Heart left ventricle (tissue), 16 donors: Measurements from ENCODE around the gene TRIP13. TPM values are rescaled to one million over a fixed set of nuclear protein-coding genes. Genes with fewer than 3 reads are reported as not detected.

Source experiments
- ATAC-seq, 4 donors: fragments of 200-7000 bp; cut with Tn5 transposase; one replicate each; pipeline ENCODE4 v1.9.1; 2020 to 2022; ENCODE audit warnings: moderate library complexity in 4 of 4, mild to moderate bottlenecking in 3 of 4, moderate number of reproducible peaks in 1 of 4
- DNase-seq, 5 donors: peaks; one replicate each; pipeline ENCODE4 v3.0.0-alpha.2; 2020
- H3K27ac ChIP-seq, 12 donors: fragments of 200-600 bp; sonication (generic) in 4 of 12; one replicate each; pipeline versions ENCODE4 v1.5.0 to v1.8.0; 2016 to 2022; ENCODE audit warnings: mild to moderate bottlenecking in 2 of 12
- H3K27me3 ChIP-seq, 9 donors: fragments of 200-600 bp; sonication (generic) in 2 of 9; one replicate each; pipeline versions ENCODE4 v1.5.1 to v1.8.0; 2016 to 2022; ENCODE audit warnings: mild to moderate bottlenecking in 3 of 9
- H3K36me3 ChIP-seq, 9 donors: fragments of 200-600 bp; sonication (generic) in 2 of 9; one replicate each; pipeline versions ENCODE4 v1.5.0 to v1.8.0; 2018 to 2022; ENCODE audit warnings: mild to moderate bottlenecking in 2 of 9
- H3K4me1 ChIP-seq, 12 donors: fragments of 200-600 bp; sonication (generic) in 4 of 12; one replicate each; pipeline versions ENCODE4 v1.5.0 to v1.8.0; 2016 to 2022; ENCODE audit warnings: mild to moderate bottlenecking in 3 of 12
- H3K4me3 ChIP-seq, 12 donors: fragments of 200-600 bp; sonication (generic) in 4 of 12; one replicate each; pipeline versions ENCODE4 v1.5.0 to v1.8.0; 2017 to 2022; ENCODE audit warnings: mild to moderate bottlenecking in 9 of 12, moderate library complexity in 4 of 12
- H3K9me3 ChIP-seq, 12 donors: fragments of 200-600 bp; sonication (generic) in 4 of 12; one replicate each; pipeline versions ENCODE4 v1.5.0 to v1.8.0; 2016 to 2022; ENCODE audit warnings: mild to moderate bottlenecking in 1 of 12
- POLR2A ChIP-seq, 2 donors: fragments of 450-650 bp; IDR thresholded peaks; one replicate each; pipeline ENCODE4 v1.6.1; 2017; ENCODE audit warnings: antibody characterized with exemption in 2 of 2, mild to moderate bottlenecking in 2 of 2, moderate library complexity in 2 of 2
- WGBS, 4 donors: extraction: QIAGEN DNeasy Blood & Tissue Kit in 2 of 4; methylation state at CpG; one replicate each; pipeline versions ENCODE4 v1.1.5 to v1.1.7; 2013 to 2018; 5-methylcytosine and 5-hydroxymethylcytosine counted together
- intact Hi-C, 10 donors: fragments of 100-400 bp; cut with DNase I; formaldehyde crosslinking; loops; one replicate each; pipeline versions ENCODE4 v1.11.1 to v1.14.2; 2022
- polyA plus RNA-seq, 2 donors: library from polyadenylated mRNA; stranded (reverse); fragments of 200-250 nt; gene quantifications; one replicate each; pipeline ENCODE4 v1.2.3, GENCODE V29; 2013
- total RNA-seq, 9 donors: library from RNA; depleted of rRNA in 2 of 9; stranded (reverse); fragments of >200 nt in 2 of 9; fragmentation: NEBNext Ultra II Directional in 3 of 9; extraction: Animal tissue kit (Norgen Biotek cat#: 25700) in 3 of 9; gene quantifications; one replicate each; pipeline versions ENCODE4 v1.1.0 to v1.2.4, GENCODE V29; 2016 to 2023
- TF ChIP-seq, protein P1 (sequence below), 12 donors: fragments of 200-600 bp; sonication (generic) in 4 of 12; IDR thresholded peaks; one replicate each; pipeline versions ENCODE4 v1.5.0 to v1.8.0; 2018 to 2022; ENCODE audit warnings: antibody characterized with exemption in 12 of 12, mild to moderate bottlenecking in 5 of 12
- donor health status: ischemic (EF 13 %, LVEDD 7.1; RV severe dilation, severe dysfunction).
- donor health status: healthy with polysubstance abuse.
- donor health status: DM: no; HTN: yes; CAD: no.
- donor health status: DM: no; HTN: no; CAD: no.
- donor health status: ischemic (EF 25% LVEDD 6.9; RV normal size, moderate dysfunction).
- donor health status: ischemic (EF 25% LVEDD 5.7; RV mildly dilated, moderate dysfunction).
- donor health status: healthy.
- donor health status: DM: yes; HTN: yes; CAD: no.
- donor health status: ischemic (EF 35%, LVEDD 5.7; RV mildly dilated, moderate dysfunction).
- donor health status: nonischemic (EF 11% LVEDD 7.7; RV severe dilation, severe dysfunction).
- donor health status: DM: yes; HTN: yes; CAD: no.
- donor health status: PGD.
- donor health status: ischemic (EF 29% LVEDD 5.4; RV normal size, mild dysfunction).
- donor health status: nonischemic (EF 23%, LVEDD 6.1; RV moderate dilation, normal function).

Gene TRIP13
- total and polyA plus RNA-seq, 11 donors = 0.19 to 4.2 (median 0.49) TPM

- Histone ChIP-seq H3K27ac (no peak overlapping the region), H3K36me3 (no peaks in the 10 kb centered on the region), H3K27me3 (peaks cover 0 to 3% (median 0%) of the 10 kb centered on the region in 9 donors), H3K9me3 (no peaks in the 10 kb centered on the region), H3K4me1 (no peaks in the 10 kb centered on the region), H3K4me3 (no peak overlapping the region)
- DNase-seq (no peak), ATAC-seq (no peak)
- 70 to 83% (median 82%) methylated on average over 5 of the region's 5 CpGs for WGBS, 4 donors
- no peak for TF ChIP-seq POLR2A (IDR thresholded peaks at IDR 0.05)
- TF ChIP-seq, protein P1, sequence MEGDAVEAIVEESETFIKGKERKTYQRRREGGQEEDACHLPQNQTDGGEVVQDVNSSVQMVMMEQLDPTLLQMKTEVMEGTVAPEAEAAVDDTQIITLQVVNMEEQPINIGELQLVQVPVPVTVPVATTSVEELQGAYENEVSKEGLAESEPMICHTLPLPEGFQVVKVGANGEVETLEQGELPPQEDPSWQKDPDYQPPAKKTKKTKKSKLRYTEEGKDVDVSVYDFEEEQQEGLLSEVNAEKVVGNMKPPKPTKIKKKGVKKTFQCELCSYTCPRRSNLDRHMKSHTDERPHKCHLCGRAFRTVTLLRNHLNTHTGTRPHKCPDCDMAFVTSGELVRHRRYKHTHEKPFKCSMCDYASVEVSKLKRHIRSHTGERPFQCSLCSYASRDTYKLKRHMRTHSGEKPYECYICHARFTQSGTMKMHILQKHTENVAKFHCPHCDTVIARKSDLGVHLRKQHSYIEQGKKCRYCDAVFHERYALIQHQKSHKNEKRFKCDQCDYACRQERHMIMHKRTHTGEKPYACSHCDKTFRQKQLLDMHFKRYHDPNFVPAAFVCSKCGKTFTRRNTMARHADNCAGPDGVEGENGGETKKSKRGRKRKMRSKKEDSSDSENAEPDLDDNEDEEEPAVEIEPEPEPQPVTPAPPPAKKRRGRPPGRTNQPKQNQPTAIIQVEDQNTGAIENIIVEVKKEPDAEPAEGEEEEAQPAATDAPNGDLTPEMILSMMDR (IDR thresholded peaks at IDR 0.05) = no peak
- intact Hi-C loops = loop anchor here in 4 of 10 donors (5.0 to 10.0 kb wide), 3 partner anchors 107 to 709 kb away; no protein-coding TSS in a partner anchor
Measured at GRCh38 chr5:935510-936084, 42.9 kb downstream of the TRIP13 start.

DNA sequence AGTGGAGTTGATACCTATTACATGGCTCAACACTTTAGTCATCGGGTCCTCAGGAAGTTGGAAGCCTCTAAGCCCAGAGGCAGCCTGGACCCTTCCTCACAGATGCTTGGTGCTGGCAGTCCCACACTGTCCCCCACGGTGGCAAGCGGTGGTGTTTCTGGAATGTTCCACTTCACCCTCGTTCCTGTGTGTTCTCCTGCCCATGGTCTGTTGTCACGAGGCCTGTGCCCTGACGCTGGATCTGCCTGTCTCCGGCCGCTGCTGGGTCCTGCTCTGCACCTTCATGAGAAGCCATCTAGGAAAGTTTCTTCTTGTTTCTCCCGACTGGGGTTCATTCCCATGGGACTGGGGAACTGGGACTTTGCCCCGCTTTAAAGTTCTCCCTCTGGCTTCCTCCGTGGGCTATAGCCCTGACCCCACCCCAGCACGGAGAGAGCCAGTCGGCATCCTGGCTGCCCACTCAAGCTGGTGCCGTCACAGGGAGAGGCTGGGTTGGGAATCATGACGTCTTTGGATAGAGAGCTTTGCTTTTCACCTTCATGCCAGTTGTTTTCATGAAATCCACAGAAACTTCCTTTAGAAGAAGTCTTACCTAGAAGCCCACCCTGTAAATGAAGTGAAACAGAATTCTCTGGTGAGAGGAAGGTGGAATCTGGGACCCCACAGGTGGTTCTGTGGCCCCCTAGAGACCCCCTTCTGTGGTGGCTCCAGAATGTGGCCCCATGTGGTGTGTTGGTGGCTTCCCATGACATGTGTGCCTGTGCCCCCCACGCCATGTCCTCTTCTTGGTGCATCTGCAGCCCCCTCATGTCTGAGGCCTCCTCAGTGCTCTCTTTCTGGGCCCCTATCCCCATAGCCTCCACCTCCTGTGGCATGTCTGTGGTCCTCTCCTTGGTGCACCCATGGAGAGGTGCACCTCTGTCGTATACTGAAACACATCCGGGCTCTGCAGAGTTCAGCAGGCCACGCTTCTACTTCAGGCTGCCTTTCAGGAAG lies 43.8 kb downstream of the TRIP13 start:
- no peak overlapping the region for H3K4me3 ChIP-seq
- DNase-seq = no peak
- no peaks in the 10 kb centered on the region for H3K9me3 ChIP-seq
- no peak for ATAC-seq
- intact Hi-C loops = loop anchor here in 4 of 10 donors (5.0 to 10.0 kb wide), 3 partner anchors 106 to 708 kb away; no protein-coding TSS in a partner anchor
- TF ChIP-seq, protein P1 (IDR thresholded peaks at IDR 0.05) = no peak
- TF ChIP-seq POLR2A (IDR thresholded peaks at IDR 0.05) = no peak
- no peaks in the 10 kb centered on the region for H3K4me1 ChIP-seq
- no peak overlapping the region for H3K27ac ChIP-seq
- H3K36me3 ChIP-seq = no peaks in the 10 kb centered on the region
- 84 to 90% (median 87%) methylated on average over 18 to 19 of the region's 19 CpGs for WGBS, 4 donors
- peaks cover 0 to 3% (median 0%) of the 10 kb centered on the region in 9 donors for H3K27me3 ChIP-seq

GRCh38 chr5:937151-937924 lies 44.7 kb downstream of the TRIP13 start:
- H3K27ac ChIP-seq = no peak overlapping the region
- DNase-seq (no peak), ATAC-seq (no peak)
- H3K4me1 ChIP-seq = no peaks in the 10 kb centered on the region
- no peak for TF ChIP-seq POLR2A (IDR thresholded peaks at IDR 0.05)
- TF ChIP-seq, protein P1 (IDR thresholded peaks at IDR 0.05) = no peak
- H3K9me3 ChIP-seq = no peaks in the 10 kb centered on the region
- peaks cover 0 to 3% (median 0%) of the 10 kb centered on the region in 9 donors for H3K27me3 ChIP-seq
- intact Hi-C loops = loop anchor here in 4 of 10 donors (5.0 to 10.0 kb wide), 3 partner anchors 105 to 707 kb away; no protein-coding TSS in a partner anchor
- H3K4me3 ChIP-seq = no peak overlapping the region
- H3K36me3 ChIP-seq = no peaks in the 10 kb centered on the region
- WGBS, 4 donors = 79 to 82% (median 82%) methylated on average over 14 of the region's 14 CpGs
